Small intestine (tissue), 16 donors: ENCODE measurements around the gene PIGX. TPM values are rescaled to one million over a fixed set of nuclear protein-coding genes. Genes with fewer than 3 reads are reported as not detected.

ENCODE experiments used
- DNase-seq, 2 donors: peaks; one replicate each; pipeline versions ENCODE4 v3.0.0 to v3.0.0-alpha.2; 2013
- FAIRE-seq: peaks from 2 replicates; lab custom pipeline; 2012; peaks lifted over from hg19 to GRCh38; lab: Jason Lieb, UNC
- H3K27ac ChIP-seq, 3 donors: one replicate each; pipeline ENCODE4 v1.5.1; 2013; ENCODE audit warnings: low read length in 2 of 3, mild to moderate bottlenecking in 2 of 3, control low read depth in 1 of 3, inconsistent platforms in 1 of 3, low read depth in 1 of 3, moderate library complexity in 1 of 3
- H3K27me3 ChIP-seq, 3 donors: one replicate each; pipeline ENCODE4 v1.6.1; 2013; ENCODE audit warnings: low read length in 3 of 3, inconsistent platforms in 1 of 3; ENCODE audit not compliant: control insufficient read depth in 3 of 3, insufficient read depth in 3 of 3
- H3K36me3 ChIP-seq, 3 donors: one replicate each; pipeline ENCODE4 v1.6.1; 2013; ENCODE audit warnings: low read length in 3 of 3, inconsistent platforms in 1 of 3, low read depth in 1 of 3, mild to moderate bottlenecking in 1 of 3, moderate library complexity in 1 of 3; ENCODE audit not compliant: control insufficient read depth in 3 of 3, insufficient read depth in 2 of 3
- H3K4me1 ChIP-seq, 3 donors: one replicate each; pipeline ENCODE4 v1.6.1; 2013; ENCODE audit warnings: low read length in 2 of 3, inconsistent platforms in 1 of 3, low read depth in 1 of 3, mild to moderate bottlenecking in 1 of 3, moderate library complexity in 1 of 3; ENCODE audit not compliant: control insufficient read depth in 3 of 3, insufficient read depth in 2 of 3
- H3K4me3 ChIP-seq, 3 donors: one replicate each; pipeline ENCODE4 v1.5.1; 2013; ENCODE audit warnings: low read length in 3 of 3, control low read depth in 1 of 3, inconsistent platforms in 1 of 3, low read depth in 1 of 3, mild to moderate bottlenecking in 1 of 3, moderate library complexity in 1 of 3
- H3K9me3 ChIP-seq, 2 donors: one replicate each; pipeline ENCODE4 v1.6.1; 2013; ENCODE audit warnings: low read depth in 1 of 2, low read length in 1 of 2; ENCODE audit not compliant: control insufficient read depth in 2 of 2, insufficient read depth in 1 of 2
- WGBS, 3 donors: extraction: QIAGEN DNeasy Blood & Tissue Kit; methylation state at CpG; one replicate each; pipeline ENCODE4 v1.1.7; 2013; 5-methylcytosine and 5-hydroxymethylcytosine counted together
- long read RNA-seq, 10 donors: transcript quantifications; one replicate each; lab custom pipeline, GENCODE V29; 2026
- polyA plus RNA-seq, 4 donors: library from polyadenylated mRNA; stranded (reverse) in 3 of 4; unstranded in 1 of 4; fragments of 200-250 nt in 3 of 4; fragments of 120-200 nt in 1 of 4; gene quantifications; one replicate each; pipeline versions ENCODE4 v1.2.1 to v1.2.3, GENCODE V29; 2013
- donor health status: healthy with polysubstance abuse.
- donor health status: control.
- donor health status: control.
- donor health status: Bipolar disorder and iron deficiency.
- donor health status: healthy.

PIGX gene
- polyA plus RNA-seq = 10 to 100 TPM; 11.9 to 26.6 (median 13.2) TPM
- long read RNA-seq, donor 1 = 0 reads
- long read RNA-seq, donor 2, partial matches to known transcripts = 0 of 7 reads
- long read RNA-seq, donor 2, other reads (novel, unspliced or antisense) = 0 of 7 reads
- long read RNA-seq, donor 3, transcript PIGX-204 (4 exons, 677 nt) = major isoform, 5 of 9 reads
- long read RNA-seq, donor 3, partial matches to known transcripts = 0 of 9 reads
- long read RNA-seq, donor 3, other reads (novel, unspliced or antisense) = 0 of 9 reads
- long read RNA-seq, donor 4, partial matches to known transcripts = 0 of 1 reads
- long read RNA-seq, donor 4, other reads (novel, unspliced or antisense) = 0 of 1 reads
- long read RNA-seq, donor 5, partial matches to known transcripts = 0 of 4 reads
- long read RNA-seq, donor 5, other reads (novel, unspliced or antisense) = 0 of 4 reads
- long read RNA-seq, donor 6, partial matches to known transcripts = 0 of 5 reads
- long read RNA-seq, donor 6, other reads (novel, unspliced or antisense) = 0 of 5 reads
- long read RNA-seq, donor 7 = 0 reads
- long read RNA-seq, donor 8, partial matches to known transcripts = 0 of 1 reads
- long read RNA-seq, donor 8, other reads (novel, unspliced or antisense) = 0 of 1 reads
- long read RNA-seq, donor 9, partial matches to known transcripts = 0 of 1 reads
- long read RNA-seq, donor 9, other reads (novel, unspliced or antisense) = 0 of 1 reads
- long read RNA-seq, donor 10, transcript PIGX-202 (6 exons, 3,057 nt) = major isoform, 9 of 16 reads
- long read RNA-seq, donor 10, partial matches to known transcripts = 0 of 16 reads
- long read RNA-seq, donor 10, other reads (novel, unspliced or antisense) = 0 of 16 reads

DNA sequence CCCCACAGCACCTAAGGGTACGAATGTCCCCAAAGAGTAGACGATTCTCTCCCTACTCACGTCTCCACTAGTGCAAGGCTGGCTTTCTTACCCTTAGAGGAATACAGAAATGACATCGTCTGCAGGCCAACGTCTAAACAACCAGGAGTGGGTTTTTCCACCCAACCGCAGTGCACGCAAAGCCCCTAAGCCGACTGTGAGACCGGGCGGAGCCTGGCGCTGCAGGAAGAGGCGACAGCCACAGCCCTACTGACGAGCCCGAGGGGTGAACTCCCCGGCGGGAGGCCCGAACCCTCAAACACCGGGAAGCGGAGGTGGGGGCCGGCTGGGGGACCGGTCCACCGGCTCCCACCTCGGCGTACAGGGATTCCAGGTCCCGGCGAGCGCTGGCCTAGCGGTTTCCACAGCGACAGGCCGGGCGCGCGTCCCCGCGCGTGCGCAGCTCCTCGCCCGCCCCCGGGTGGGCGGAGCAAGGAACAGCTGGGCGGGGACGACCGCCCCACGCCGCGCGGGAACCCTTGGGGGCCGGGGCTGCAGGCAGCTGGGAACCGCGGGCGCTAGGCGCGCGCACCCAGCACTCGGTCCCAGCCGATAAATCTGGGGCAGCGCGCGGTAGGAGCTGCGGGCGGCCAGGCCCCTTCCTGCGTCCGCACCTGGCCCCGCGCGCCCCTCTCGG, at the start of gene PIGX, which contains the start of gene CEP19:
Gene PIGX, plus strand, starts transcription at position 540 of the 676 bp plus-strand sequence.
Gene CEP19, minus strand, starts transcription at position 413 of the 676 bp plus-strand sequence. CDS start 3,593 bp downstream, outside the sequence.
- Histone ChIP-seq H3K4me3 (peak within 1 kb of the TSS; percentile 63 to 93 (median 64)), H3K36me3 (peaks cover 0 to 2% (median 0%) of the 10 kb centered on the region in 3 donors), H3K9me3 (no peaks in the 10 kb centered on the region), H3K27me3 (no peaks in the 10 kb centered on the region), H3K4me1 (peaks cover 0 to 6% (median 3%) of the 10 kb centered on the region in 3 donors), H3K27ac (peak within 1 kb of the TSS; percentile 92 to 93 (median 93))
- 0 to 1% (median 0%) methylated on average over 53 to 68 of the region's 68 CpGs for WGBS, 3 donors
- peak; percentile 85 to 96 for DNase-seq
- FAIRE-seq = no peak

DNA sequence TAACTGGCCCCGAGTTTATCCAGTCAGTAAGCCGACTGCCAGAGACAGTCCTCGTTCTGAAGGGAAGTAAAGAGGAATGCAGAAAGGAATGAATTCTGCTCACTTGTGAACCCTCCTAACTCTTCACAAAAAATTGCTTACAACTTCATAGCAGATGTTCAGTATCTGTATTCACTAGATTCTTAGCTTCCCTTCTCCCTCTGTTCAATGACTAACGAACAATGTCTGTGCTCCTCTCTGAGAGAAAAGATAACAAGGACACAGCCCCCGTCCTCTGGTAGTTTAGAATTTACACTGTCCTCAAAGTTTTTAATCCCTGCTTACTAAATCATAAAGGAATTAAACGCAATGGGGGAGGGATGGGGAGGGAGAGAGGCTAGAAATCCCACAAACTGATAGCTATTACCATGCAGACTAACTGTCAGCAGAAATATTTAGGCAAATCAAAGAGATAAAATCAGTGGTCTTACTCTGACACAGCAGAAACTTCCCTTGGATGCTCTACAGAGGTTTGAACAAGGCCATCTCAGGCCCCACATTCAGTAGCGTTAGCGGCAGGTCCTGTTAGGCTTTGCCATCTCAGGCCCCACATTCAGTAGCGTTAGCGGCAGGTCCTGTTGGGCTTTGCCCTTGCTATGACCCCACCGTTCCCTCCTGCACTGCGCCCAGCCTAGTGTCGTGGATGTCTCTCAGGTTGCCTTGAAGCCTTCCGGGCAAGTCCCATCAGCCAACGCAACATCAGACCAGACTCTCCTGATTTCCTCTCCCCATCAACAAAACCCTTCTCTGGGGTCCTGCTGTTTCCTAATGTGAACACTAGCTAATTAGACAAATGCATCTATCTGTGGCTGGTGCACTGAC, 49.2 kb upstream of the PIGX start:
- DNase-seq (no peak), FAIRE-seq (no peak)
- Histone ChIP-seq H3K4me3 (no peak overlapping the region), H3K36me3 (no peaks in the 10 kb centered on the region), H3K9me3 (no peaks in the 10 kb centered on the region), H3K4me1 (no peaks in the 10 kb centered on the region), H3K27me3 (no peaks in the 10 kb centered on the region), H3K27ac (no peak overlapping the region)
- WGBS, 3 donors = 60 to 74% (median 71%) methylated on average over 14 to 15 of the region's 15 CpGs

DNA sequence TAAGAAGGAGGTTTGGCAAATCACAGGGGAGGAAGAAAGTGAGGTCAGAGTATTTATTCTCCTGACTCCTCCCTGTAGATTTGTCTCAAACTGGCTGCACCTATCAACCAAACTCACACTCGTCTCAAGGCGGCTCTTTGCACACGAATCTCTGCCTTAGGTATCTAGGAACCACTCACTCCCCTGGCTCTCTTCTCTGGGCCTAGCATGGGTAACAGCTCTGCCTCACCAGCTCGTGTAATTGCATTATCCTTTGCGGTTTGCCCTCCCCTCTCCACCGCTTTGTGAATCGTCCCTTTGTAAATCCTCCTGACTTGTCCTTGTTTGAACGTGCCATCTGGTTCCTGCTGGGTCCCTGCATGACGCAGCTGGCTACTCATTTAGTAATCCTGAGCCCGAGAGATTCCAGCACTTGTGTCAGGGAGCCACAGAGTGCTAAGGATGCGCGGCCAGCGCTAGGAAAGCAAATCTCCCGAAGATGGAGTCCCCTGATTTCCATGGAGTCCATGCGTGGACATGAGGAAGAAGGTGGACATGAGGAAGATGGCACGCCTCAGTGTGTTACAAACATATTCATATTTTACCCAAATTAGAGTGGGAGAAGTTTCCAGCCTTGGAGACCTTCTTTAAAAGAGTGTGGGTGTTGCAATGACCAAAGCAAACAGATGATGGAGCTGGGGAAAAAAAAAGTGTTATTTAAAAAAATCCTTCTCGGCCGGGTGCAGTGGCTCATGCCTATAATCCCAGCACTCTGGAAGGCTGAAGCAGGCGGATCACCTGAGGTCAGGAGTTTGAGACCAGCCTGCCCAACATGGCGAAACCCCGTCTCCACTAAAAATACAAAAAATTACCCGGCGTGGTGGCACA, 45.9 kb upstream of the PIGX start:
- WGBS, 3 donors = 54 to 60% (median 58%) methylated on average over 23 of the region's 23 CpGs
- H3K36me3 ChIP-seq = no peaks in the 10 kb centered on the region
- no peaks in the 10 kb centered on the region for H3K4me1 ChIP-seq
- no peaks in the 10 kb centered on the region for H3K9me3 ChIP-seq
- H3K4me3 ChIP-seq = no peak overlapping the region
- no peaks in the 10 kb centered on the region for H3K27me3 ChIP-seq
- FAIRE-seq (no peak), DNase-seq (peak in 1 of 2 donors; percentile 10)
- no peak overlapping the region for H3K27ac ChIP-seq

DNA sequence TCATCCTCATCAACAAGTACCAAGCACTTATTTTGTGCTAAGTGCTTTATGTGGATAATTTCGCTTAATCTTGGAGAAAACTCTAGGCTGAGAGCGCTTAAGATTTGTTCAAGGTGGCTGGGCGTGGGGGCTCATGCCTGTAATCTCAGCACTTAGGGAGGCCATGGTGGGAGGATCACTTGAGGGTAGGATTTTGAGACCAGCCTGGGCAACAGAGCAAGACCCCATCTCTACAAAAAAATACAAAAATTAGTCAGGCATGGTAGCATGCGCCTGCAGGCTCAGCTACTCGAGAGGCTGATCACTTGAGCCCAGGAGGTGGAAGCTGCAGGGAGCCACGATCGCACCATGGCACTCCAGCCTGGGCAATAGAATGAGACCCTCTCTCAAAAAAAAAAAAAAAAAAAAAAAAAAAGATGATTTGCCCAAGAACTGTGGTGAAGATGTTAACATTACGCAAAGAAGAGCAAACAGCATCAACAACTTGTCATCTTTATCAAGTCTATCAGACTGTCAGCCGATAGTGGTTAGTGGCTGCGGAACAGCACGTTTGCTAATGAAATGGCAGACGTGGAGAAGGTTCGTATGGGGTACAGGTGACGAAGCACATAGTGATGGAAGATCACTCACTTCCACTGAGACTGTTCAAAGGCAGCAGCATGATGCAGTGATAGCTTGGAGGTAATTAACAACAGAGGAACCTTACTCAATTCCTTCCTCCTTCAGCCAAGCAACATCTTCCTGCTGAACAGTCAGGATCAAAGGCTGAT, 44.9 kb upstream of the PIGX start:
- FAIRE-seq (no peak), DNase-seq (no peak)
- H3K27me3 ChIP-seq = no peaks in the 10 kb centered on the region
- H3K27ac ChIP-seq = no peak overlapping the region
- 90 to 93% (median 91%) methylated on average over 14 of the region's 14 CpGs for WGBS, 3 donors
- H3K36me3 ChIP-seq = no peaks in the 10 kb centered on the region
- H3K4me3 ChIP-seq = no peak overlapping the region
- no peaks in the 10 kb centered on the region for H3K9me3 ChIP-seq
- no peaks in the 10 kb centered on the region for H3K4me1 ChIP-seq

DNA sequence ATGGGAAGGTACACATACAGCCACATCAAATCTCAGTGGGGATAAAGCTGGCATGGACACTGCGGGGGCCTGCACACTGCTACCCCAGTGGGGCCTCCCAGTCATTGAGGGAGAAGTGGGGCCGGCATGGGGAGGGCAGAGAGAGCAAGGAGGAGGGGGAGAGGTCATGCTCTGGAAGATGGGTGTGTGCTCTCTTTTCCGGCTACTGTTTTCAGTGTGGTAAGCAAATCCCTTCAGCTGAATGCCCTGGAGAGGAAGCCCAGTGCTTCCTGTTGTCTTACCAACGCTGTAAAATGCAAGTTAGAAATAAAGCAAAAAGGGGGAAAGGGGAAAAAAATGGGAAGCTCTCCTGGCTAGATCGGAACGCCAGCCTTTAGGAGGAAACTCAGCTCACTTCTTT, 41.8 kb upstream of the PIGX start:
- no peak for FAIRE-seq
- Histone ChIP-seq H3K9me3 (no peaks in the 10 kb centered on the region), H3K4me1 (no peaks in the 10 kb centered on the region), H3K4me3 (no peak overlapping the region), H3K27ac (no peak overlapping the region), H3K36me3 (no peaks in the 10 kb centered on the region), H3K27me3 (no peaks in the 10 kb centered on the region)
- WGBS, 3 donors = 28 to 43% (median 39%) methylated on average over 6 of the region's 6 CpGs
- DNase-seq = no peak

DNA sequence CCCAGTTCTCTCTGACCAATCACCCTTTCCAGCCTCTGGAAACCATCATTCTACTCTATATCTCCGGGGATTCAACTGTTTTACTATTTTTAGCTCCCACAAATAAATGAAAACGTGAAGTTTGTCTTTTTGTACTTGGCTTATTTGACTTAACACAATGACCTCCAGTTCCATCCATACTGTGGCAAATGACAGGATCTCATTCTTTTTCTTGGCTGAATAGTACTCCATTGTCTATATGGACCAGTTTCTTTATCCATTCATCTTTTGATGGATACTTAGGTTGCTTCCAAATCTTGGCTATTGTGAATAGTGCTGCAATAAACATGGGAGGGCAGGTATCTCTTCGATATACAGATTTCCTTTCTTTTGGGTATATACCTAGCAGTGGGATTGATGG, 38.5 kb upstream of the PIGX start:
- Histone ChIP-seq H3K4me1 (no peaks in the 10 kb centered on the region), H3K27me3 (no peaks in the 10 kb centered on the region), H3K9me3 (no peaks in the 10 kb centered on the region), H3K4me3 (no peak overlapping the region), H3K27ac (no peak overlapping the region), H3K36me3 (no peaks in the 10 kb centered on the region)
- FAIRE-seq (no peak), DNase-seq (no peak)
- 83 to 90% (median 89%) methylated on average over 3 of the region's 3 CpGs for WGBS, 3 donors

DNA sequence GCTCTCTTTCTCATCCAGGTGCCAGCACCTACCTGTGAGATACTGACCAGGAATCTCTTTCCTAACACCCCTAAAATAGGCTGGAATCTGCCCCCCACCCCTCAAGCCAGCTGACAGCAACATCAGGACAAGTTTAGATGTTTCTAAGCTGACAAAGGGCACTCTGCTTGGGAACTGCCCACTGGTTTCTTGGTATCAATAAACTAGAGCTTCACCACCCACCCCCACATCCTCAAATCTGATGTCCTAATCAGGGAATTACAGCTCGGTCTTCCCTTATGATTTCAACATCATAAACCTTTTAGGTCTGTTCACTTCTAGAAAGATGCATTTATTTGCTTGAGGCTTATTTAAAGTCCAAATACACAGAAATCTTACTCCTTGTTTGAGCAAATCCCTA, 34.8 kb upstream of the PIGX start:
- 26 to 51% (median 35%) methylated on average over 1 of the region's 1 CpG for WGBS, 3 donors
- H3K4me3 ChIP-seq = no peak overlapping the region
- no peaks in the 10 kb centered on the region for H3K4me1 ChIP-seq
- FAIRE-seq (no peak), DNase-seq (no peak)
- no peaks in the 10 kb centered on the region for H3K27me3 ChIP-seq
- H3K9me3 ChIP-seq = no peaks in the 10 kb centered on the region
- H3K36me3 ChIP-seq = no peaks in the 10 kb centered on the region
- H3K27ac ChIP-seq = no peak overlapping the region
